Heart right ventricle (tissue), 16 donors: ENCODE results near the gene CYTH4. TPM values are rescaled to one million over a fixed set of nuclear protein-coding genes. Genes with fewer than 3 reads are reported as not detected.
"Not testable (repeated sequence)": the region's sequence is repeated elsewhere in the genome, so short reads cannot be mapped to it uniquely, and the experiment has no call there.

Experiments
- ATAC-seq, 8 donors: fragments of 200-7000 bp; cut with Tn5 transposase; one replicate each; pipeline ENCODE4 v1.9.1; 2020; ENCODE audit warnings: mild to moderate bottlenecking in 8 of 8, moderate library complexity in 8 of 8, moderate number of reproducible peaks in 1 of 8
- DNase-seq, 2 donors: peaks; one replicate each; pipeline ENCODE4 v3.0.0-alpha.2; 2020
- H3K27ac ChIP-seq, 10 donors: fragments of 200-600 bp; sonication (generic) in 2 of 10; one replicate each; pipeline versions ENCODE4 v1.5.0 to v1.8.0; 2020 to 2022; ENCODE audit warnings: mild to moderate bottlenecking in 3 of 10
- H3K27me3 ChIP-seq, 7 donors: fragments of 200-600 bp; one replicate each; pipeline ENCODE4 v1.8.0; 2021 to 2022; ENCODE audit warnings: mild to moderate bottlenecking in 2 of 7
- H3K36me3 ChIP-seq, 9 donors: fragments of 200-600 bp; sonication (generic) in 1 of 9; one replicate each; pipeline versions ENCODE4 v1.5.0 to v1.8.0; 2020 to 2022; ENCODE audit warnings: mild to moderate bottlenecking in 2 of 9
- H3K4me1 ChIP-seq, 9 donors: fragments of 200-600 bp; sonication (generic) in 1 of 9; one replicate each; pipeline versions ENCODE4 v1.5.0 to v1.8.0; 2020 to 2022; ENCODE audit warnings: mild to moderate bottlenecking in 4 of 9
- H3K4me3 ChIP-seq, 10 donors: fragments of 200-600 bp; sonication (generic) in 2 of 10; one replicate each; pipeline versions ENCODE4 v1.5.0 to v1.8.0; 2020 to 2022; ENCODE audit warnings: mild to moderate bottlenecking in 7 of 10, moderate library complexity in 2 of 10
- H3K9me3 ChIP-seq, 11 donors: fragments of 200-600 bp in 10 of 11; sonication (generic) in 2 of 11; one replicate each; pipeline versions ENCODE4 v1.5.0 to v1.8.0; 2013 to 2022; ENCODE audit warnings: mild to moderate bottlenecking in 2 of 11, control low read depth in 1 of 11, moderate library complexity in 1 of 11
- CTCF ChIP-seq, 9 donors: fragments of 200-600 bp; sonication (generic) in 2 of 9; IDR thresholded peaks; one replicate each; pipeline versions ENCODE4 v1.5.0 to v1.8.0; 2021 to 2022; ENCODE audit warnings: antibody characterized with exemption in 9 of 9, mild to moderate bottlenecking in 5 of 9, moderate library complexity in 1 of 9
- WGBS, 2 donors: extraction: QIAGEN DNeasy Blood & Tissue Kit; methylation state at CpG; one replicate each; pipeline ENCODE4 v1.1.7; 2013; ENCODE audit warnings: inconsistent platforms in 1 of 2; 5-methylcytosine and 5-hydroxymethylcytosine counted together
- intact Hi-C, 10 donors: fragments of 100-400 bp; cut with DNase I; formaldehyde crosslinking; loops; one replicate each; pipeline versions ENCODE4 v1.11.1 to v1.14.2; 2022
- long read RNA-seq, 3 donors: library from polyadenylated mRNA; unstranded; transcript quantifications; one replicate each; pipeline ENCODE4 v2.0.0, GENCODE V29; 2020 to 2021
- polyA plus RNA-seq, 2 donors: library from polyadenylated mRNA; stranded (reverse); fragments of 200-250 nt; gene quantifications; one replicate each; pipeline ENCODE4 v1.2.3, GENCODE V29; 2013
- total RNA-seq, 10 donors: library from RNA; stranded (reverse); fragmentation: NEBNext Ultra II Directional in 3 of 10; extraction: Animal tissue kit (Norgen Biotek cat#: 25700) in 3 of 10; gene quantifications; one replicate each; pipeline versions ENCODE4 v1.2.1 to v1.2.4, GENCODE V29; 2021 to 2023
- donor health status: Arrhythmogenic right ventricular cardiomyopathy.
- donor health status: ischemic (EF 13 %, LVEDD 7.1; RV severe dilation, severe dysfunction).
- donor health status: healthy with polysubstance abuse.
- donor health status: DM: no; HTN: yes; CAD: no.
- donor health status: DM: no; HTN: no; CAD: no.
- donor health status: ischemic (EF 25% LVEDD 6.9; RV normal size, moderate dysfunction).
- donor health status: ischemic (EF 25% LVEDD 5.7; RV mildly dilated, moderate dysfunction).
- donor health status: healthy.
- donor health status: DM: yes; HTN: yes; CAD: no.
- donor health status: Ischemic cardiomyopathy.
- donor health status: ischemic (EF 35%, LVEDD 5.7; RV mildly dilated, moderate dysfunction).
- donor health status: nonischemic (EF 11% LVEDD 7.7; RV severe dilation, severe dysfunction).
- donor health status: DM: yes; HTN: yes; CAD: no.
- donor health status: PGD.
- donor health status: ischemic (EF 29% LVEDD 5.4; RV normal size, mild dysfunction).
- donor health status: nonischemic (EF 23%, LVEDD 6.1; RV moderate dilation, normal function).

CYTH4 gene
- 10 to 100 TPM in 1 of 10 donors, 1 to 10 TPM in 9; 1.8 to 29.3 (median 4.8) TPM for total RNA-seq
- 1 to 10 TPM; 2.1 to 4.0 TPM for polyA plus RNA-seq
- long read RNA-seq, donor 1, partial matches to known transcripts = 5 of 8 reads
- long read RNA-seq, donor 1, other reads (novel, unspliced or antisense) = 2 of 8 reads
- long read RNA-seq, donor 2, partial matches to known transcripts = 0 of 5 reads
- long read RNA-seq, donor 2, other reads (novel, unspliced or antisense) = 3 of 5 reads
- long read RNA-seq, donor 3, partial matches to known transcripts = 3 of 6 reads
- long read RNA-seq, donor 3, other reads (novel, unspliced or antisense) = 1 of 6 reads

GRCh38 chr22:37282385-37282677, at the start of gene CYTH4:
TSS of gene CYTH4 (plus strand) at chr22:37282508. CDS start at chr22:37282570, 62 bp downstream.
- DNase-seq = peak; percentile 43 to 61
- TF ChIP-seq CTCF (IDR thresholded peaks at IDR 0.05) = no peak
- Histone ChIP-seq H3K27me3 (peaks cover 0 to 78% (median 55%) of the 10 kb centered on the region in 7 donors), H3K4me1 (peaks cover 0 to 40% (median 4%) of the 10 kb centered on the region in 9 donors), H3K9me3 (no peaks in the 10 kb centered on the region), H3K27ac (peak within 1 kb of the TSS in 7 of 10 donors; percentile 23 to 96 (median 47)), H3K4me3 (peak within 1 kb of the TSS in 8 of 10 donors; percentile 14 to 75 (median 36)), H3K36me3 (peaks cover 0 to 18% (median 0%) of the 10 kb centered on the region in 9 donors)
- intact Hi-C loops = no loop called here
- WGBS, 2 donors = 40 to 45% methylated on average over 12 of the region's 12 CpGs
- ATAC-seq = peak in 6 of 8 donors; percentile 31 to 60 (median 50)

- ATAC-seq, H3K9me3 ChIP-seq, H3K4me3 ChIP-seq, DNase-seq, intact Hi-C loops: not testable (repeated sequence)
- Histone ChIP-seq H3K27me3 (peaks cover 0 to 83% (median 56%) of the 10 kb centered on the region in 7 donors), H3K36me3 (peaks cover 0 to 58% (median 0%) of the 10 kb centered on the region in 9 donors), H3K4me1 (peaks cover 0 to 93% (median 0%) of the 10 kb centered on the region in 9 donors), H3K27ac (peak overlapping the region in 1 of 10 donors; percentile 15)
- 87 to 89% methylated on average over 12 of the region's 12 CpGs for WGBS, 2 donors
These were observed 48.9 kb upstream of the CYTH4 start for GRCh38 chr22:37233371-37233750.

GRCh38 chr22:37233751-37234631, 48.3 kb upstream of the CYTH4 start:
- H3K27ac ChIP-seq = peak overlapping the region in 1 of 10 donors; percentile 15
- no peak for DNase-seq
- peaks cover 0 to 85% (median 62%) of the 10 kb centered on the region in 7 donors for H3K27me3 ChIP-seq
- H3K4me3 ChIP-seq = no peak overlapping the region
- no peak for TF ChIP-seq CTCF (IDR thresholded peaks at IDR 0.05)
- intact Hi-C loops = no loop called here
- H3K4me1 ChIP-seq = peaks cover 0 to 91% (median 0%) of the 10 kb centered on the region in 9 donors
- no peaks in the 10 kb centered on the region for H3K9me3 ChIP-seq
- peaks cover 0 to 61% (median 0%) of the 10 kb centered on the region in 9 donors for H3K36me3 ChIP-seq
- ATAC-seq = no peak
- WGBS, 2 donors = 52 to 55% methylated on average over 27 of the region's 27 CpGs

GRCh38 chr22:37234736-37235711, 47.3 kb upstream of the CYTH4 start:
- no peaks in the 10 kb centered on the region for H3K9me3 ChIP-seq
- DNase-seq (no peak), ATAC-seq (no peak)
- WGBS, 2 donors = 84 to 86% methylated on average over 16 of the region's 16 CpGs
- TF ChIP-seq CTCF (IDR thresholded peaks at IDR 0.05) = no peak
- H3K4me1 ChIP-seq = peaks cover 0 to 91% (median 0%) of the 10 kb centered on the region in 9 donors
- peaks cover 0 to 93% (median 73%) of the 10 kb centered on the region in 7 donors for H3K27me3 ChIP-seq
- intact Hi-C loops = no loop called here
- H3K4me3 ChIP-seq = no peak overlapping the region
- peaks cover 0 to 69% (median 0%) of the 10 kb centered on the region in 9 donors for H3K36me3 ChIP-seq
- peak overlapping the region in 1 of 10 donors; percentile 26 for H3K27ac ChIP-seq
